ENCODE measurements around the gene INPP4B. TPM values are rescaled to one million over a fixed set of nuclear protein-coding genes. Genes with fewer than 3 reads are reported as not detected.

Gene INPP4B
- total and polyA plus RNA-seq, 2 of the 4 experiments (the other 2 are of a cell fraction): 1.8 to 14.0 TPM

- H2AFZ ChIP-seq (replicated peaks; ENCODE audit: low read length, poor library complexity): no peak overlapping the region
Measured at GRCh38 chr4:142404191-142404611, 441.9 kb downstream of the INPP4B start.

More at GRCh38 chr4:142404191-142404611, 441.9 kb downstream of the INPP4B start:
- peak overlapping the region; percentile 90 for H2BK5ac ChIP-seq (ENCODE audit: low read depth, low read length, poor library complexity, severe bottlenecking)
- H2BK120ac ChIP-seq (ENCODE audit: low read depth, low read length): peak overlapping the region; percentile 1
- no peaks in the 10 kb centered on the region for H3K36me3 ChIP-seq (ENCODE audit: control insufficient read depth, insufficient read depth, low read length)
- BruUV-seq (replicated peaks): no TSS peak
- no peak overlapping the region for H2AK5ac ChIP-seq (ENCODE audit: low read depth, low read length)
- H2AK9ac ChIP-seq (replicated peaks; ENCODE audit: low read depth, low read length, poor library complexity): no peak overlapping the region
- 0 out of 2 replicates have a peak overlapping the region, but pooled peaks have one; percentile 4 for H3K4ac ChIP-seq (ENCODE audit: low read depth, low read length)
- TF ChIP-seq NFE2L2 (IDR thresholded peaks at IDR 0.05; ENCODE audit: low read depth, low read length) (no peak), SMC3 (IDR thresholded peaks at IDR 0.05; ENCODE audit: low read depth, low read length) (0 out of 2 replicates have a peak, but pooled peaks have one; percentile 6)
- H2BK15ac ChIP-seq (ENCODE audit: low read depth, low read length): no peak overlapping the region
- H4K8ac ChIP-seq (ENCODE audit: low read depth in 2 of 2, low read length in 2 of 2): peak overlapping the region in 1 of 2 experiments; percentile 13; a peak in 1 of 4 replicates
- H3K79me1 ChIP-seq (ENCODE audit: low read depth in 1 of 2, low read length in 2 of 2): peaks cover 0 to 9% of the 10 kb centered on the region in 2 experiments; a peak in 1 of 4 replicates
- no peaks in the 10 kb centered on the region for H3K27me3 ChIP-seq (ENCODE audit: control insufficient read depth, insufficient read depth, low read length)
- H3K4me1 ChIP-seq (ENCODE audit: control insufficient read depth, insufficient read depth, low read length): peaks cover 12% of the 10 kb centered on the region
- no CpG with 5 or more reads among the region's 3 CpGs for WGBS, 2 experiments (ENCODE audit: extremely low coverage in 2 of 2, insufficient read length in 1 of 2)
- H4K5ac ChIP-seq (ENCODE audit: low read depth, low read length): no peak overlapping the region
- H3K23ac ChIP-seq (ENCODE audit: low read depth, low read length): peak overlapping the region; percentile 12; the same call in 1 of the 2 replicates
- H3K4me2 ChIP-seq (ENCODE audit: low read depth, low read length): peak overlapping the region; percentile 87
- in situ Hi-C loops (cut with MboI; ENCODE audit: low sequenced_read_pairs) (no loop called here), intact Hi-C loops (cut with micrococcal nuclease) (loop anchor here (2.0 kb wide), 1 partner anchor 25 kb away; no protein-coding TSS in a partner anchor), dilution Hi-C loops (cut with HindIII; ENCODE audit: low sequenced_read_pairs, unreplicated experiment) (no loop called here)
- H3K4me3 ChIP-seq (ENCODE audit: insufficient read depth, low read depth, low read length): peak overlapping the region; percentile 58
- no peaks in the 10 kb centered on the region for H3K9me3 ChIP-seq (ENCODE audit: control insufficient read depth, insufficient read depth, low read length)
- CTCF ChIA-PET: no interaction called here
- no peaks in the 10 kb centered on the region for H4K20me1 ChIP-seq (ENCODE audit: insufficient read depth, low read length)
- POLR2A ChIA-PET (ENCODE audit: unreplicated experiment): no interaction called here
- no peak overlapping the region for H3K56ac ChIP-seq (ENCODE audit: extremely low read depth, insufficient read depth, low read length)
- peak overlapping the region; percentile 41; the same call in 1 of the 2 replicates for H3K27ac ChIP-seq (ENCODE audit: insufficient read depth, low read length)
- no peak overlapping the region for H2BK20ac ChIP-seq (ENCODE audit: low read depth, low read length)
- peak overlapping the region; percentile 4; the same call in 1 of the 2 replicates for H3K9ac ChIP-seq (ENCODE audit: low read depth, low read length)
- ATAC-seq (ENCODE audit: low read depth) (peak; percentile 42), DNase-seq (peak; percentile 72)
- H3K9me1 ChIP-seq (ENCODE audit: insufficient read depth, low read length): no peaks in the 10 kb centered on the region
- 0 out of 2 replicates have a peak overlapping the region, but pooled peaks have one; percentile 10 for H3K14ac ChIP-seq (replicated peaks; ENCODE audit: low read depth, low read length)
- no peak overlapping the region; the same call in 1 of the 2 replicates for H4K91ac ChIP-seq (ENCODE audit: insufficient read depth, low read depth, low read length)
- H3K18ac ChIP-seq (ENCODE audit: low read depth, low read length): no peak overlapping the region
